Measurements from ENCODE around the gene TMEM208. TPM values are rescaled to one million over a fixed set of nuclear protein-coding genes. Genes with fewer than 3 reads are reported as not detected.

The TMEM208 gene
- total RNA-seq, 4 donors from 2014 or later = 14.7 to 35.8 (median 29.2) TPM

DNA sequence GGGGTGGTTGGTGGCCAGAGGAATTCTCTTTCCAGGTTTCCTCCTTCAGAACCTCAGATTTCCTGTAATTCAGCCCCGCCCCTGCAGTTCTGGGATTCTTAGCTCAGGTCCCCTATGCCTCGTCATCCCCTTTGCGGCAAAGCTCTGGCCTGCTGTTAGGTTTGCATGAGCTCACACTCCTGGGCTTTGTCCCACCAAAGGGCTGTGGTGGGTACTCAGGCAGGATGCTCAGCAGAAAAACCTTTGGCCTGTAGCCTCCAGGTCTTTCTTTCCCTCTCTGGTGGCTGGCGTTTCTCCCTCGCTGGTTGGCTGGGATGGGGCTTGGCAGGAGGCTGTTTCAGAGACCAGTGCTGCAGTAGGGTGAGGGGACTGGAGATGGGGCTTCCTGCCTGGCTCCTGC lies 42.8 kb downstream of the TMEM208 start:
- Histone ChIP-seq H3K27me3 (no peaks in the 10 kb centered on the region), H3K9me3 (no peaks in the 10 kb centered on the region), H3K4me3 (no peak overlapping the region), H3K36me3 (no peaks in the 10 kb centered on the region), H3K4me1 (no peaks in the 10 kb centered on the region), H3K27ac (no peak overlapping the region)
- TF ChIP-seq POLR2A (IDR thresholded peaks at IDR 0.05) = no peak
- TF ChIP-seq, protein P1, sequence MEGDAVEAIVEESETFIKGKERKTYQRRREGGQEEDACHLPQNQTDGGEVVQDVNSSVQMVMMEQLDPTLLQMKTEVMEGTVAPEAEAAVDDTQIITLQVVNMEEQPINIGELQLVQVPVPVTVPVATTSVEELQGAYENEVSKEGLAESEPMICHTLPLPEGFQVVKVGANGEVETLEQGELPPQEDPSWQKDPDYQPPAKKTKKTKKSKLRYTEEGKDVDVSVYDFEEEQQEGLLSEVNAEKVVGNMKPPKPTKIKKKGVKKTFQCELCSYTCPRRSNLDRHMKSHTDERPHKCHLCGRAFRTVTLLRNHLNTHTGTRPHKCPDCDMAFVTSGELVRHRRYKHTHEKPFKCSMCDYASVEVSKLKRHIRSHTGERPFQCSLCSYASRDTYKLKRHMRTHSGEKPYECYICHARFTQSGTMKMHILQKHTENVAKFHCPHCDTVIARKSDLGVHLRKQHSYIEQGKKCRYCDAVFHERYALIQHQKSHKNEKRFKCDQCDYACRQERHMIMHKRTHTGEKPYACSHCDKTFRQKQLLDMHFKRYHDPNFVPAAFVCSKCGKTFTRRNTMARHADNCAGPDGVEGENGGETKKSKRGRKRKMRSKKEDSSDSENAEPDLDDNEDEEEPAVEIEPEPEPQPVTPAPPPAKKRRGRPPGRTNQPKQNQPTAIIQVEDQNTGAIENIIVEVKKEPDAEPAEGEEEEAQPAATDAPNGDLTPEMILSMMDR (IDR thresholded peaks at IDR 0.05 in 4 of 5, conservative IDR thresholded peaks at IDR 0.05 in 1 of 5) = no peak
- in situ Hi-C loops (cut with MboI; ENCODE audit: low sequenced_read_pairs in 4 of 4) = loop anchor here in 1 of 4 donors (10.0 kb wide), 1 partner anchor 145 kb away; the partner anchor contains the start of gene ZDHHC1
- intact Hi-C loops (cut with DNase I; ENCODE audit: low total_unique reads) = no loop called here
- DNase-seq (no peak), ATAC-seq (no peak)

GRCh38 chr16:67270931-67271338 lies 44.0 kb downstream of the TMEM208 start:
- in situ Hi-C loops (cut with MboI; ENCODE audit: low sequenced_read_pairs in 4 of 4) (no loop called here), intact Hi-C loops (cut with DNase I; ENCODE audit: low total_unique reads) (no loop called here)
- Histone ChIP-seq H3K9me3 (no peaks in the 10 kb centered on the region), H3K36me3 (no peaks in the 10 kb centered on the region), H3K27me3 (no peaks in the 10 kb centered on the region), H3K4me1 (no peaks in the 10 kb centered on the region), H3K4me3 (no peak overlapping the region), H3K27ac (no peak overlapping the region)
- DNase-seq = no peak
- ATAC-seq = no peak
- TF ChIP-seq POLR2A (IDR thresholded peaks at IDR 0.05) = no peak
- TF ChIP-seq, protein P1 (IDR thresholded peaks at IDR 0.05 in 4 of 5, conservative IDR thresholded peaks at IDR 0.05 in 1 of 5) = no peak

DNA sequence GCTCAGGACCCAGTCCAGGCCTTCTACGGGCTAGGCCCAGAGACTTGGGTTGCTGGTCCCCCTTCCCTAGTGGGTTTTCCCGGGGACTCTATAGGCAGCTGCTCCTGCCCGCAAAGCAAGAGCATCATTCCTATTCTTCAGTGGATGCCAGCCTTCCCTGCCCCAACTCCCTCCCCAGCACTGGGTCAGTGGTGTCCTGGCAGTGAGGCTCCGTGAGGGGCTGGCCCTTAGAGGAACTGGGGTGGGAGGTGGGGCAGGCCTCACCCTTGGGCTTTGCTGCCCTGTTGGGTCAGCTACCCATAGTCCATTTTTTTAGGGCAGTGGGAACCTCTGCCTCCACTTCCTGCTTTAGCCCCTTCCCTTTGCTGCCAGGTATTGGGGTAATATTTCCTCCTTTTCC lies 44.5 kb downstream of the TMEM208 start:
- no peak for TF ChIP-seq POLR2A (IDR thresholded peaks at IDR 0.05)
- TF ChIP-seq, protein P1 (IDR thresholded peaks at IDR 0.05 in 4 of 5, conservative IDR thresholded peaks at IDR 0.05 in 1 of 5) = no peak
- no peaks in the 10 kb centered on the region for H3K36me3 ChIP-seq
- no peaks in the 10 kb centered on the region for H3K9me3 ChIP-seq
- ATAC-seq = no peak
- in situ Hi-C loops (cut with MboI; ENCODE audit: low sequenced_read_pairs in 4 of 4) = no loop called here
- intact Hi-C loops (cut with DNase I; ENCODE audit: low total_unique reads) = no loop called here
- H3K4me1 ChIP-seq = no peaks in the 10 kb centered on the region
- no peak overlapping the region for H3K27ac ChIP-seq
- no peak overlapping the region for H3K4me3 ChIP-seq
- H3K27me3 ChIP-seq = no peaks in the 10 kb centered on the region
- DNase-seq = no peak

- DNase-seq = no peak
- in situ Hi-C loops (cut with MboI; ENCODE audit: low sequenced_read_pairs in 4 of 4) = no loop called here
- Histone ChIP-seq H3K27me3 (no peaks in the 10 kb centered on the region), H3K9me3 (no peaks in the 10 kb centered on the region), H3K4me3 (no peak overlapping the region), H3K36me3 (no peaks in the 10 kb centered on the region), H3K27ac (no peak overlapping the region), H3K4me1 (no peaks in the 10 kb centered on the region)
- TF ChIP-seq POLR2A (IDR thresholded peaks at IDR 0.05) = no peak
- TF ChIP-seq, protein P1 (IDR thresholded peaks at IDR 0.05 in 4 of 5, conservative IDR thresholded peaks at IDR 0.05 in 1 of 5) = no peak
- ATAC-seq = no peak
- intact Hi-C loops (cut with DNase I; ENCODE audit: low total_unique reads) = loop anchor here (5.0 kb wide), 1 partner anchor 142 kb away; the partner anchor contains the start of gene ZDHHC1
Observed at GRCh38 chr16:67275321-67275720, 48.4 kb downstream of the TMEM208 start.

Measured in gastrocnemius medialis (tissue), 4 donors.